Mammary epithelial cell (primary cell): ENCODE measurements around the gene CACUL1.

Experiments used
- CTCF ChIP-seq, 2 donors: IDR thresholded peaks in 1 of 2; conservative IDR thresholded peaks in 1 of 2; 2 replicates each; pipeline ENCODE4 v1.5.1; 2011 to 2012; ENCODE audit warnings: inconsistent platforms in 2 of 2, low read length in 2 of 2, mild to moderate bottlenecking in 2 of 2, control low read depth in 1 of 2, low read depth in 1 of 2; ENCODE audit not compliant: insufficient read depth in 1 of 2; ENCODE audit errors: extremely low read depth in 1 of 2
- EZH2 ChIP-seq: IDR thresholded peaks from 2 replicates; pipeline ENCODE4 v1.6.1; 2012; ENCODE audit warnings: low read length, inconsistent platforms, borderline replicate concordance

- TF ChIP-seq CTCF (conservative IDR thresholded peaks at IDR 0.05 in 1 of 2, IDR thresholded peaks at IDR 0.05 in 1 of 2; ENCODE audit: extremely low read depth in 1 of 2, insufficient read depth in 1 of 2, low read depth in 1 of 2, low read length in 2 of 2) (no peak), EZH2 (no peak)
Observed at GRCh38 chr10:118633786-118634185, 121.0 kb downstream of the CACUL1 start.
